Thyroid gland (tissue), 4 donors: ENCODE data around the gene RAD54L2.

Source experiments
- CTCF ChIP-seq, 6 experiments: fragments of 200-600 bp in 3 of 6; fragments of 450-650 bp in 3 of 6; sonication (generic) in 3 of 6; IDR thresholded peaks; one replicate each; pipeline ENCODE4 v1.5.1; 2016 to 2019; ENCODE audit warnings: antibody characterized with exemption in 6 of 6, mild to moderate bottlenecking in 2 of 6, inconsistent platforms in 1 of 6, moderate library complexity in 1 of 6
- POLR2A ChIP-seq, 2 donors: fragments of 450-650 bp; IDR thresholded peaks; one replicate each; pipeline ENCODE4 v1.6.1; 2017; ENCODE audit warnings: antibody characterized with exemption in 2 of 2, mild to moderate bottlenecking in 2 of 2, moderate library complexity in 1 of 2

- no peak for TF ChIP-seq CTCF (IDR thresholded peaks at IDR 0.05)
- no peak for TF ChIP-seq POLR2A (IDR thresholded peaks at IDR 0.05)
Observed at GRCh38 chr3:51510996-51511395, 27.5 kb upstream of the RAD54L2 start.
